ENCODE results near the gene MESP1. TPM values are rescaled to one million over a fixed set of nuclear protein-coding genes. Genes with fewer than 3 reads are reported as not detected.
A peak's percentile ranks its signal among the peaks of the same experiment; 100 is the strongest.

Gene MESP1
- total and polyA plus RNA-seq, 2 of the 13 experiments (the other 11 are each of a cell fraction or from before 2014, with no cell fraction given), result not detected

DNA sequence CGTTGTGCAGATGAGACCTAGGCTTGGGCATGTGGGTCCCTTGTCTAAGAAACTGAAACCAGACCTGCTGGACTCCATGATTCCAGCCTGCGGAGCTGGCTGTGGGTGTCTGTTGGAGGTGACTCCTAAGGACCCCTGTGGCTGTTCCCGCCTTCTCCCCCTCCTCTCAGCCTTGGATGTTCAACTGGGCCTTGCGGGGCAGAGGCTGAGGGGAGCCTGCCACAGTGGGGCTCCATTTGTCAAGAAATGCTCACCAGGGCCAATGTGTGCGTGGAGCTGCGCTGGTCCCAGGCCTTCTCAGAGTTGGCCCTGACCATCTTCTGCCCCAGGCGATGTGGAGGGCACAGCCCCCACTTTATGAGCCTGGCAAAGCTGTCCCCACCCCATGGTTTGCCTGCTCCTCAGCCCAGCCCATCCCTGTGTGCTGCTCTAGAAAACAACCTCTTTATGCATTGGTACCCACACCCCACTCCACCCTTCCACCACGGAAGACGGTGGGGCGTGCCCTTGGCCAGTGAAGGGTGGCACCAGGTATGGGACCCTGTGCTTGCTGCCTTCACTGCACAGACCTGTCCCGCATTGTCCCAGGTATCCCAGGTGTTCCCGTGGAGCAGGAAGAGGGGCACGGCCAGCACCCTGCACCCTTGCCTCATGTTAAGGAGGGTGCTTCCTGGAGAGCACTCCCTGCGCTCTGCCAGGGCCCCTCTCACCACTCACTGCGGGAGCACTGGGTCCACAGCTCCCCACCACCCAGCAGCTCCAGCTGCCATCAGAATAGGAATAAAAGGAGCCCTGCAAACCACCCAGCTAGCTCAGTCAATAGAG, 33.0 kb upstream of the MESP1 start:
- intact Hi-C loops (cut with micrococcal nuclease; ENCODE audit: unreplicated experiment), result no loop called here
- H3K4me3 ChIP-seq (replicated peaks in 1 of 3; ENCODE audit: insufficient read depth in 1 of 3, low read depth in 2 of 3, low read length in 3 of 3), result no peak overlapping the region
- peak; percentile 9 for ATAC-seq
- ChIA-PET CTCF (ENCODE audit: low intra/inter-chr PET ratio, low total read pairs) (no interaction called here), POLR2A (interaction anchor here (1.5 to 2.1 kb wide), 3 partner anchors 11 to 31 kb away, joined by 5 to 6 read pairs (median 5); partner anchors contain the start of gene ANPEP)
- no peaks in the 10 kb centered on the region; a peak in 1 of 5 replicates for H3K27me3 ChIP-seq (ENCODE audit: control insufficient read depth in 1 of 2, insufficient read depth in 2 of 2, low read length in 2 of 2)
- no peak overlapping the region for H3K27ac ChIP-seq (ENCODE audit: extremely low read length, insufficient read depth, low read length)
- H3K36me3 ChIP-seq (replicated peaks in 1 of 2; ENCODE audit: control insufficient read depth in 1 of 2, insufficient read depth in 2 of 2, low read length in 2 of 2), result peaks cover 5 to 30% of the 10 kb centered on the region in 2 experiments
- H3K9ac ChIP-seq (ENCODE audit: insufficient read depth, low read depth, low read length), result no peak overlapping the region
- H3K79me2 ChIP-seq (ENCODE audit: insufficient read depth, low read length), result no peaks in the 10 kb centered on the region
- no peak overlapping the region for H2AFZ ChIP-seq (ENCODE audit: low read length)
- in situ Hi-C loops (cut with HindIII; ENCODE audit: extremely low pct_ligation_motif_present, low pct_unique_long_range_greater_than_20kb), result no loop called here
- FAIRE-seq, result no peak
- H3K4me2 ChIP-seq (ENCODE audit: low read depth, low read length), result no peak overlapping the region
- no peak for DNase-seq (ENCODE audit: low spot score)
- no peaks in the 10 kb centered on the region for H3K9me3 ChIP-seq (ENCODE audit: low read length)
- peaks cover 66% of the 10 kb centered on the region for H3K4me1 ChIP-seq (ENCODE audit: insufficient read depth, low read length)
- no TSS peak for BruUV-seq (replicated peaks)
- H4K20me1 ChIP-seq (ENCODE audit: insufficient read depth, low read length), result no peaks in the 10 kb centered on the region; the same call in 1 of the 2 replicates
- WGBS (ENCODE audit: low lambda C conversion rate), result 97% methylated on average over 6 of the region's 15 CpGs
- TF ChIP-seq POLR2G (IDR thresholded peaks at IDR 0.05; ENCODE audit: low read depth, low read length) (peak; percentile 46), STAG1 (CRISPR knock-in tag; IDR thresholded peaks at IDR 0.05) (0 out of 2 replicates have a peak, but pooled peaks have one; percentile 8), DNMT1 (CRISPR knock-in tag; IDR thresholded peaks at IDR 0.05) (no peak), KLF13 (CRISPR knock-in tag; IDR thresholded peaks at IDR 0.05) (0 out of 2 replicates have a peak, but pooled peaks have one; percentile 25), AGO1 (IDR thresholded peaks at IDR 0.05; ENCODE audit: low read depth, low read length, poor library complexity, severe bottlenecking) (peak; percentile 36), RFX3 (CRISPR knock-in tag; IDR thresholded peaks at IDR 0.05) (no peak), PAF1 (CRISPR knock-in tag; IDR thresholded peaks at IDR 0.05) (peak; percentile 44; the same call in 1 of the 2 replicates), SALL1 (CRISPR knock-in tag; IDR thresholded peaks at IDR 0.05) (0 out of 2 replicates have a peak, but pooled peaks have one; percentile 3)
- TF ChIP-seq, protein P1, sequence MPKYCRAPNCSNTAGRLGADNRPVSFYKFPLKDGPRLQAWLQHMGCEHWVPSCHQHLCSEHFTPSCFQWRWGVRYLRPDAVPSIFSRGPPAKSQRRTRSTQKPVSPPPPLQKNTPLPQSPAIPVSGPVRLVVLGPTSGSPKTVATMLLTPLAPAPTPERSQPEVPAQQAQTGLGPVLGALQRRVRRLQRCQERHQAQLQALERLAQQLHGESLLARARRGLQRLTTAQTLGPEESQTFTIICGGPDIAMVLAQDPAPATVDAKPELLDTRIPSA (CRISPR knock-in tag; IDR thresholded peaks at IDR 0.05; ENCODE audit: borderline replicate concordance), result no peak
- TF ChIP-seq, protein P2, sequence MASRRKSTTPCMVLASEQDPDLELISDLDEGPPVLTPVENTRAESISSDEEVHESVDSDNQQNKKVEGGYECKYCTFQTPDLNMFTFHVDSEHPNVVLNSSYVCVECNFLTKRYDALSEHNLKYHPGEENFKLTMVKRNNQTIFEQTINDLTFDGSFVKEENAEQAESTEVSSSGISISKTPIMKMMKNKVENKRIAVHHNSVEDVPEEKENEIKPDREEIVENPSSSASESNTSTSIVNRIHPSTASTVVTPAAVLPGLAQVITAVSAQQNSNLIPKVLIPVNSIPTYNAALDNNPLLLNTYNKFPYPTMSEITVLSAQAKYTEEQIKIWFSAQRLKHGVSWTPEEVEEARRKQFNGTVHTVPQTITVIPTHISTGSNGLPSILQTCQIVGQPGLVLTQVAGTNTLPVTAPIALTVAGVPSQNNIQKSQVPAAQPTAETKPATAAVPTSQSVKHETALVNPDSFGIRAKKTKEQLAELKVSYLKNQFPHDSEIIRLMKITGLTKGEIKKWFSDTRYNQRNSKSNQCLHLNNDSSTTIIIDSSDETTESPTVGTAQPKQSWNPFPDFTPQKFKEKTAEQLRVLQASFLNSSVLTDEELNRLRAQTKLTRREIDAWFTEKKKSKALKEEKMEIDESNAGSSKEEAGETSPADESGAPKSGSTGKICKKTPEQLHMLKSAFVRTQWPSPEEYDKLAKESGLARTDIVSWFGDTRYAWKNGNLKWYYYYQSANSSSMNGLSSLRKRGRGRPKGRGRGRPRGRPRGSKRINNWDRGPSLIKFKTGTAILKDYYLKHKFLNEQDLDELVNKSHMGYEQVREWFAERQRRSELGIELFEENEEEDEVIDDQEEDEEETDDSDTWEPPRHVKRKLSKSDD (CRISPR knock-in tag; IDR thresholded peaks at IDR 0.05; ENCODE audit: low read depth), result no peak
- TF ChIP-seq, protein P3, sequence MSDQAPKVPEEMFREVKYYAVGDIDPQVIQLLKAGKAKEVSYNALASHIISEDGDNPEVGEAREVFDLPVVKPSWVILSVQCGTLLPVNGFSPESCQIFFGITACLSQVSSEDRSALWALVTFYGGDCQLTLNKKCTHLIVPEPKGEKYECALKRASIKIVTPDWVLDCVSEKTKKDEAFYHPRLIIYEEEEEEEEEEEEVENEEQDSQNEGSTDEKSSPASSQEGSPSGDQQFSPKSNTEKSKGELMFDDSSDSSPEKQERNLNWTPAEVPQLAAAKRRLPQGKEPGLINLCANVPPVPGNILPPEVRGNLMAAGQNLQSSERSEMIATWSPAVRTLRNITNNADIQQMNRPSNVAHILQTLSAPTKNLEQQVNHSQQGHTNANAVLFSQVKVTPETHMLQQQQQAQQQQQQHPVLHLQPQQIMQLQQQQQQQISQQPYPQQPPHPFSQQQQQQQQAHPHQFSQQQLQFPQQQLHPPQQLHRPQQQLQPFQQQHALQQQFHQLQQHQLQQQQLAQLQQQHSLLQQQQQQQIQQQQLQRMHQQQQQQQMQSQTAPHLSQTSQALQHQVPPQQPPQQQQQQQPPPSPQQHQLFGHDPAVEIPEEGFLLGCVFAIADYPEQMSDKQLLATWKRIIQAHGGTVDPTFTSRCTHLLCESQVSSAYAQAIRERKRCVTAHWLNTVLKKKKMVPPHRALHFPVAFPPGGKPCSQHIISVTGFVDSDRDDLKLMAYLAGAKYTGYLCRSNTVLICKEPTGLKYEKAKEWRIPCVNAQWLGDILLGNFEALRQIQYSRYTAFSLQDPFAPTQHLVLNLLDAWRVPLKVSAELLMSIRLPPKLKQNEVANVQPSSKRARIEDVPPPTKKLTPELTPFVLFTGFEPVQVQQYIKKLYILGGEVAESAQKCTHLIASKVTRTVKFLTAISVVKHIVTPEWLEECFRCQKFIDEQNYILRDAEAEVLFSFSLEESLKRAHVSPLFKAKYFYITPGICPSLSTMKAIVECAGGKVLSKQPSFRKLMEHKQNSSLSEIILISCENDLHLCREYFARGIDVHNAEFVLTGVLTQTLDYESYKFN (CRISPR knock-in tag; conservative IDR thresholded peaks at IDR 0.05), result no peak
- TF ChIP-seq, protein P4, sequence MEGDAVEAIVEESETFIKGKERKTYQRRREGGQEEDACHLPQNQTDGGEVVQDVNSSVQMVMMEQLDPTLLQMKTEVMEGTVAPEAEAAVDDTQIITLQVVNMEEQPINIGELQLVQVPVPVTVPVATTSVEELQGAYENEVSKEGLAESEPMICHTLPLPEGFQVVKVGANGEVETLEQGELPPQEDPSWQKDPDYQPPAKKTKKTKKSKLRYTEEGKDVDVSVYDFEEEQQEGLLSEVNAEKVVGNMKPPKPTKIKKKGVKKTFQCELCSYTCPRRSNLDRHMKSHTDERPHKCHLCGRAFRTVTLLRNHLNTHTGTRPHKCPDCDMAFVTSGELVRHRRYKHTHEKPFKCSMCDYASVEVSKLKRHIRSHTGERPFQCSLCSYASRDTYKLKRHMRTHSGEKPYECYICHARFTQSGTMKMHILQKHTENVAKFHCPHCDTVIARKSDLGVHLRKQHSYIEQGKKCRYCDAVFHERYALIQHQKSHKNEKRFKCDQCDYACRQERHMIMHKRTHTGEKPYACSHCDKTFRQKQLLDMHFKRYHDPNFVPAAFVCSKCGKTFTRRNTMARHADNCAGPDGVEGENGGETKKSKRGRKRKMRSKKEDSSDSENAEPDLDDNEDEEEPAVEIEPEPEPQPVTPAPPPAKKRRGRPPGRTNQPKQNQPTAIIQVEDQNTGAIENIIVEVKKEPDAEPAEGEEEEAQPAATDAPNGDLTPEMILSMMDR (CRISPR knock-in tag; IDR thresholded peaks at IDR 0.05), result peak; percentile 30; the same call in 1 of the 2 replicates

Measured in HepG2 (cell line).